ENCODE measurements around the gene RCCD1.

Gene RCCD1

GRCh38 chr15:90941038-90941437 is 13.6 kb upstream of the RCCD1 start:
- Histone ChIP-seq H3K9ac (ENCODE audit: low read length) (no peak overlapping the region), H3K79me1 (ENCODE audit: low read length) (peaks cover 2% of the 10 kb centered on the region), H2BK15ac (replicated peaks; ENCODE audit: low read depth) (no peak overlapping the region), H2BK5ac (ENCODE audit: low read length) (no peak overlapping the region), H3K27me3 (ENCODE audit: insufficient read depth, low read length, poor library complexity) (no peaks in the 10 kb centered on the region), H3K79me2 (ENCODE audit: control insufficient read depth, insufficient read depth, low read length) (no peaks in the 10 kb centered on the region), H3K4ac (ENCODE audit: low read depth, low read length) (no peak overlapping the region), H2BK120ac (ENCODE audit: low read depth, low read length) (no peak overlapping the region), H3K27ac (ENCODE audit: low read depth, low read length) (no peak overlapping the region), H3K4me3 (ENCODE audit: low read length) (no peak overlapping the region), H3K4me1 (ENCODE audit: control insufficient read depth, low read depth, low read length) (no peaks in the 10 kb centered on the region), H2AK5ac (ENCODE audit: low read length) (no peak overlapping the region), H3K36me3 (ENCODE audit: control insufficient read depth, insufficient read depth, low read length) (peaks cover 19% of the 10 kb centered on the region), H3K23ac (ENCODE audit: low read length) (no peak overlapping the region), H3K56ac (ENCODE audit: low read length) (no peak overlapping the region), H3K18ac (ENCODE audit: low read length) (no peak overlapping the region), H4K8ac (ENCODE audit: low read depth, low read length) (no peak overlapping the region), H4K5ac (ENCODE audit: low read length) (no peak overlapping the region), H3K4me2 (ENCODE audit: low read length) (no peak overlapping the region)
- WGBS (ENCODE audit: extremely low coverage, insufficient coverage, low lambda C conversion rate), result no CpG with 5 or more reads among the region's 4 CpGs
- no peak for DNase-seq

DNA sequence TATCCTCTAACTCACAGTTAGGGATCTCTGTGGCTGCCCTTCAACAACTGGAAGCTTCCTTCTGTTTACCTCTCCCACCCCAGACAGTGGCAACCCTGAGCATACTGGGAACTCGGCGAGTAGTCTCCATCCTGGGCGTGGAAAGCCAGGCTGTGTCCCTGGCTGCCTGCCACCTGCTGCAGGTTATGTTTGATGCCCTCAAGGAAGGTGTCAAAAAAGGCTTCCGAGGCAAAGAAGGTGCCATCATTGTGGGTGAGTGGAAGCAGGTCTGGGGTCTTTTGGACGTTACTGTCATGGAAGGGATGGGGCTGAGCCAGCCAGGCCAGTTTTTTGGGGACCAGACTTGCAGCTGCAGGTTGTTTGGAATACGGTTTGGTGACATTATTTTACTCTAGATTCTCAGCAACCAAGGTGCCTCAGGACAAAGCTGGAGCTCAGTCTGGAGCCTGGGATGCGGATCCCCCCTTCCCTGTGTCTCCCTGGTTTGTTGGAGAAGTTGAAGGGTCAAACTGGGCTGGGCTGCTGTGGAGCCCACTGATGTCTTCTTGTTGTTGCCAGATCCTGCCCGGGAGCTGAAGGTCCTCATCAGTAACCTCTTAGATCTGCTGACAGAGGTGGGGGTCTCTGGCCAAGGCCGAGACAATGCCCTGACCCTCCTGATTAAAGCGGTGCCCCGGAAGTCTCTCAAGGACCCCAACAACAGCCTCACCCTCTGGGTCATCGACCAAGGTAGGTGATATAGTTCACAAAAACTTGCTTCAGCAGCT is 12.1 kb upstream of the RCCD1 start:
- H3K27me3 ChIP-seq (ENCODE audit: insufficient read depth, low read length, poor library complexity), result no peaks in the 10 kb centered on the region
- H4K8ac ChIP-seq (ENCODE audit: low read depth, low read length), result no peak overlapping the region
- peaks cover 24% of the 10 kb centered on the region for H3K36me3 ChIP-seq (ENCODE audit: control insufficient read depth, insufficient read depth, low read length)
- no peak overlapping the region for H3K4me2 ChIP-seq (ENCODE audit: low read length)
- H2BK120ac ChIP-seq (ENCODE audit: low read depth, low read length), result no peak overlapping the region
- H3K18ac ChIP-seq (ENCODE audit: low read length), result no peak overlapping the region
- H3K79me1 ChIP-seq (ENCODE audit: low read length), result no peaks in the 10 kb centered on the region
- H3K23ac ChIP-seq (ENCODE audit: low read length), result no peak overlapping the region
- no peak overlapping the region for H3K56ac ChIP-seq (ENCODE audit: low read length)
- DNase-seq, result no peak
- no peak overlapping the region for H2BK5ac ChIP-seq (ENCODE audit: low read length)
- no peak overlapping the region for H2BK15ac ChIP-seq (replicated peaks; ENCODE audit: low read depth)
- no peak overlapping the region for H3K4me3 ChIP-seq (ENCODE audit: low read length)
- H3K9ac ChIP-seq (ENCODE audit: low read length), result no peak overlapping the region
- no CpG with 5 or more reads among the region's 12 CpGs for WGBS (ENCODE audit: extremely low coverage, insufficient coverage, low lambda C conversion rate)
- H2AK5ac ChIP-seq (ENCODE audit: low read length), result no peak overlapping the region
- no peak overlapping the region for H4K5ac ChIP-seq (ENCODE audit: low read length)
- no peak overlapping the region for H3K4ac ChIP-seq (ENCODE audit: low read depth, low read length)
- no peak overlapping the region for H3K27ac ChIP-seq (ENCODE audit: low read depth, low read length)
- H3K79me2 ChIP-seq (ENCODE audit: control insufficient read depth, insufficient read depth, low read length), result no peaks in the 10 kb centered on the region
- no peaks in the 10 kb centered on the region for H3K4me1 ChIP-seq (ENCODE audit: control insufficient read depth, low read depth, low read length)

DNA sequence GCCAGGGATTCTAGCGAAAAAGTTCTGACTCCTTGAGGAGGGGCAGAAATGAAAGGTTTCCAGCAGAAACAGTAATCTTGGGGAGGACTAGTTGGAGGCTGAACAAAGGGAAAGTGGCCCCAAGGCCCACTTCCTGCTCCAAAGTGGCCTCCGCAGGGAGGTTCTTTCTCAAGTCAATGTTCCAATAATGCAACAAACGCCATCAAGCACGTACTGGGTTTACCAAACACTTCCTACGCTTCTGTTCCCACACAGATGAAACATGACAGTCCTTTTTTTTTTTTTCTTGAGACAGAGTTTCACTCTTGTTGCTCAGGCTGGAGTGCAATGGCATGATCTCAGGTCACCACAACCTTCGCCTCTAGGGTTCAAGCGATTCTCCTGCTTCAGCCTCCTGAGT is 9.6 kb upstream of the RCCD1 start:
- Histone ChIP-seq H3K27ac (ENCODE audit: low read depth, low read length) (no peak overlapping the region), H3K36me3 (ENCODE audit: control insufficient read depth, insufficient read depth, low read length) (peaks cover 24% of the 10 kb centered on the region), H3K4me3 (ENCODE audit: low read length) (no peak overlapping the region), H3K9ac (ENCODE audit: low read length) (no peak overlapping the region), H3K79me1 (ENCODE audit: low read length) (no peaks in the 10 kb centered on the region), H2BK5ac (ENCODE audit: low read length) (no peak overlapping the region), H3K4me1 (ENCODE audit: control insufficient read depth, low read depth, low read length) (no peaks in the 10 kb centered on the region), H3K23ac (ENCODE audit: low read length) (no peak overlapping the region), H4K5ac (ENCODE audit: low read length) (no peak overlapping the region), H2AK5ac (ENCODE audit: low read length) (no peak overlapping the region), H2BK120ac (ENCODE audit: low read depth, low read length) (no peak overlapping the region), H3K27me3 (ENCODE audit: insufficient read depth, low read length, poor library complexity) (no peaks in the 10 kb centered on the region), H3K56ac (ENCODE audit: low read length) (no peak overlapping the region), H3K79me2 (ENCODE audit: control insufficient read depth, insufficient read depth, low read length) (no peaks in the 10 kb centered on the region), H3K18ac (ENCODE audit: low read length) (no peak overlapping the region), H4K8ac (ENCODE audit: low read depth, low read length) (no peak overlapping the region), H2BK15ac (replicated peaks; ENCODE audit: low read depth) (no peak overlapping the region), H3K4ac (ENCODE audit: low read depth, low read length) (no peak overlapping the region), H3K4me2 (ENCODE audit: low read length) (no peak overlapping the region)
- WGBS (ENCODE audit: extremely low coverage, insufficient coverage, low lambda C conversion rate), result no CpG with 5 or more reads among the region's 7 CpGs
- no peak for DNase-seq

DNA sequence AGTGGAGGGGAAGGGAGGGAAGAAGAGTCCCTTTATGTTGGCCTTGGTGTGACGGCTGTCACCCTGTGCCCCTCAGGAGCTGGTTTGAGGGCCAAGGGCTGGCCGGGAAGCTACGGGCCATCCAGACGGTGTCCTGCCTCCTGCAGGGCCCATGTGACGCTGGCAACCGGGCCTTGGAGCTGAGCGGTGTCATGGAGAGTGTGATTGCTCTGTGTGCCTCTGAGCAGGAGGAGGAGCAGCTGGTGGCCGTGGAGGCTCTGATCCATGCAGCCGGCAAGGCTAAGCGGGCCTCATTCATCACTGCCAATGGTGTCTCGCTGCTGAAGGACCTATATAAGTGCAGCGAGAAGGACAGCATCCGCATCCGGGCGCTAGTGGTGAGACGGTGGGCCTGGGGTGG is 8.1 kb upstream of the RCCD1 start:
- Histone ChIP-seq H3K79me1 (ENCODE audit: low read length) (no peaks in the 10 kb centered on the region), H4K8ac (ENCODE audit: low read depth, low read length) (no peak overlapping the region), H3K79me2 (ENCODE audit: control insufficient read depth, insufficient read depth, low read length) (no peaks in the 10 kb centered on the region), H2AK5ac (ENCODE audit: low read length) (no peak overlapping the region), H3K27me3 (ENCODE audit: insufficient read depth, low read length, poor library complexity) (no peaks in the 10 kb centered on the region), H3K9ac (ENCODE audit: low read length) (no peak overlapping the region), H3K27ac (ENCODE audit: low read depth, low read length) (no peak overlapping the region), H4K5ac (ENCODE audit: low read length) (no peak overlapping the region), H3K56ac (ENCODE audit: low read length) (no peak overlapping the region), H2BK120ac (ENCODE audit: low read depth, low read length) (no peak overlapping the region), H3K4me1 (ENCODE audit: control insufficient read depth, low read depth, low read length) (no peaks in the 10 kb centered on the region), H3K4me2 (ENCODE audit: low read length) (no peak overlapping the region), H3K36me3 (ENCODE audit: control insufficient read depth, insufficient read depth, low read length) (peaks cover 19% of the 10 kb centered on the region), H2BK15ac (replicated peaks; ENCODE audit: low read depth) (no peak overlapping the region), H2BK5ac (ENCODE audit: low read length) (no peak overlapping the region), H3K18ac (ENCODE audit: low read length) (no peak overlapping the region), H3K23ac (ENCODE audit: low read length) (no peak overlapping the region), H3K4ac (ENCODE audit: low read depth, low read length) (no peak overlapping the region), H3K4me3 (ENCODE audit: low read length) (no peak overlapping the region)
- no CpG with 5 or more reads among the region's 16 CpGs for WGBS (ENCODE audit: extremely low coverage, insufficient coverage, low lambda C conversion rate)
- no peak for DNase-seq

- no peak overlapping the region for H3K4me2 ChIP-seq (ENCODE audit: low read length)
- no peak overlapping the region for H2AK5ac ChIP-seq (ENCODE audit: low read length)
- no peak for DNase-seq
- no peak overlapping the region for H4K8ac ChIP-seq (ENCODE audit: low read depth, low read length)
- no peaks in the 10 kb centered on the region for H3K79me1 ChIP-seq (ENCODE audit: low read length)
- H3K27ac ChIP-seq (ENCODE audit: low read depth, low read length), result no peak overlapping the region
- H3K56ac ChIP-seq (ENCODE audit: low read length), result no peak overlapping the region
- WGBS (ENCODE audit: extremely low coverage, insufficient coverage, low lambda C conversion rate), result no CpG with 5 or more reads among the region's 8 CpGs
- no peak overlapping the region for H2BK15ac ChIP-seq (replicated peaks; ENCODE audit: low read depth)
- no peak overlapping the region for H3K9ac ChIP-seq (ENCODE audit: low read length)
- peaks cover 19% of the 10 kb centered on the region for H3K36me3 ChIP-seq (ENCODE audit: control insufficient read depth, insufficient read depth, low read length)
- no peaks in the 10 kb centered on the region for H3K4me1 ChIP-seq (ENCODE audit: control insufficient read depth, low read depth, low read length)
- no peak overlapping the region for H3K18ac ChIP-seq (ENCODE audit: low read length)
- H3K27me3 ChIP-seq (ENCODE audit: insufficient read depth, low read length, poor library complexity), result no peaks in the 10 kb centered on the region
- no peak overlapping the region for H2BK5ac ChIP-seq (ENCODE audit: low read length)
- no peaks in the 10 kb centered on the region for H3K79me2 ChIP-seq (ENCODE audit: control insufficient read depth, insufficient read depth, low read length)
- no peak overlapping the region for H2BK120ac ChIP-seq (ENCODE audit: low read depth, low read length)
- H4K5ac ChIP-seq (ENCODE audit: low read length), result no peak overlapping the region
- H3K23ac ChIP-seq (ENCODE audit: low read length), result no peak overlapping the region
- H3K4me3 ChIP-seq (ENCODE audit: low read length), result no peak overlapping the region
- H3K4ac ChIP-seq (ENCODE audit: low read depth, low read length), result no peak overlapping the region
Measured at GRCh38 chr15:90946941-90947576, 7.6 kb upstream of the RCCD1 start.
